AG04449 (cell line): ENCODE results near the gene IFT25.

ENCODE experiments used
- CTCF ChIA-PET: fragments of 350-600 bp; formaldehyde crosslinking; extraction: SDS; loops from one replicate; lab custom pipeline; 2021; ENCODE audit warnings: antibody characterized with exemption; lab: Yijun Ruan, JAX
- POLR2A ChIA-PET: fragments of 400-600, 350-600 bp; formaldehyde crosslinking; extraction: SDS; loops from one replicate; lab custom pipeline; 2020; ENCODE audit warnings: antibody characterized with exemption, inconsistent platforms; lab: Yijun Ruan, JAX
- DNase-seq: peaks from one replicate; pipeline ENCODE4 v3.0.0-alpha.2; 2010; ENCODE audit warnings: low read depth, low spot score
- H3K4me3 ChIP-seq: 2 replicates; pipeline ENCODE4 v1.5.1; 2011; ENCODE audit warnings: low read depth, mild to moderate bottlenecking, control low read depth, low read length
- TF ChIP-seq, protein P1 (sequence below): IDR thresholded peaks from one replicate; pipeline ENCODE4 v1.5.1; 2011; ENCODE audit warnings: mild to moderate bottlenecking, moderate library complexity, low read length, control low read depth, inconsistent platforms; ENCODE audit not compliant: insufficient read depth; ENCODE audit errors: missing control alignments

Gene IFT25

GRCh38 chr1:53968125-53968513 is 22.6 kb upstream of the IFT25 start:
- H3K4me3 ChIP-seq, result no peak overlapping the region
- ChIA-PET CTCF (interaction anchor here (0.7 to 1.5 kb wide), 2 partner anchors 10 to 90 kb away, joined by 3 to 5 read pairs; no protein-coding TSS in a partner anchor), POLR2A (no interaction called here)
- DNase-seq, result no peak
- TF ChIP-seq, protein P1, sequence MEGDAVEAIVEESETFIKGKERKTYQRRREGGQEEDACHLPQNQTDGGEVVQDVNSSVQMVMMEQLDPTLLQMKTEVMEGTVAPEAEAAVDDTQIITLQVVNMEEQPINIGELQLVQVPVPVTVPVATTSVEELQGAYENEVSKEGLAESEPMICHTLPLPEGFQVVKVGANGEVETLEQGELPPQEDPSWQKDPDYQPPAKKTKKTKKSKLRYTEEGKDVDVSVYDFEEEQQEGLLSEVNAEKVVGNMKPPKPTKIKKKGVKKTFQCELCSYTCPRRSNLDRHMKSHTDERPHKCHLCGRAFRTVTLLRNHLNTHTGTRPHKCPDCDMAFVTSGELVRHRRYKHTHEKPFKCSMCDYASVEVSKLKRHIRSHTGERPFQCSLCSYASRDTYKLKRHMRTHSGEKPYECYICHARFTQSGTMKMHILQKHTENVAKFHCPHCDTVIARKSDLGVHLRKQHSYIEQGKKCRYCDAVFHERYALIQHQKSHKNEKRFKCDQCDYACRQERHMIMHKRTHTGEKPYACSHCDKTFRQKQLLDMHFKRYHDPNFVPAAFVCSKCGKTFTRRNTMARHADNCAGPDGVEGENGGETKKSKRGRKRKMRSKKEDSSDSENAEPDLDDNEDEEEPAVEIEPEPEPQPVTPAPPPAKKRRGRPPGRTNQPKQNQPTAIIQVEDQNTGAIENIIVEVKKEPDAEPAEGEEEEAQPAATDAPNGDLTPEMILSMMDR, result no peak

DNA sequence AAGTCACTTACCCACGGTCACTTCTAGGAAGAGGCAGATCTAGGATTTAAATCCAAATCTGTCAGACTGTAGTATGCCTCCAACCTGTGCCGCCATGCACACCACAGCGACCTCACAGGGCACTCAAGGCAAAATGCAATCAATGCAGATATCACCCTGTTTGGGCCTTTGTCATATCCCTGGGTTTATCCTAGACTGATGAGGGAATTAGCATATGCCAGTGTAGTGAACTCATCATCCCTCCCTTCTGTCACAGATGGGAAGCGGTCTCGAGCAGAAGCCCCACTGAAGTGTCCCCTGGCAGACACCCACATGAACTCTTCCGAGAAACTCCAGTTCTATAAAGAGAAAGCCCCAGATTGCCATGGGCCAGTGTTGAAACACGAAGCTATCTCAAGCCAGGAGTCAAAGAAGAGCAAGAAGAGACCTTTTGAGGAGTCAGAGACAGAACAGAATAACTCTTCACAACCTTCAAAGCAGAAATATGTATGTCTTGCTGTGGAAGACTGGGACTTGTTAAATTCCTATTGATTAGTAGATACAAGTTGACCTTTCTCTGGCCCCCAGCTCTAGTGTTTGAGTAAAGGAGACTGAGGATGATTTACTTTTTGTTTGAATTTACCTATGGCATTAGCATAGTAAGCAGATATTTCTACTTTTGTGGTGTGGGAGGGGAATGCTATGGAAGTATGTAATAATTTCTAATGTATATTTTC is 22.1 kb upstream of the IFT25 start:
- no peak for DNase-seq
- TF ChIP-seq, protein P1, result no peak
- POLR2A ChIA-PET, result no interaction called here
- CTCF ChIA-PET, result interaction anchor here (0.7 to 1.5 kb wide), 3 partner anchors 8 to 89 kb away, joined by 3 to 5 read pairs (median 3); no protein-coding TSS in a partner anchor
- H3K4me3 ChIP-seq, result no peak overlapping the region

- no peak for DNase-seq
- H3K4me3 ChIP-seq, result no peak overlapping the region
- TF ChIP-seq, protein P1, result no peak
- ChIA-PET CTCF (interaction anchor here (1.1 to 3.1 kb wide), 6 partner anchors 9 to 108 kb away, joined by 3 to 11 read pairs (median 4); no protein-coding TSS in a partner anchor), POLR2A (no interaction called here)
These were observed 21.3 kb upstream of the IFT25 start for GRCh38 chr1:53966794-53967193.

DNA sequence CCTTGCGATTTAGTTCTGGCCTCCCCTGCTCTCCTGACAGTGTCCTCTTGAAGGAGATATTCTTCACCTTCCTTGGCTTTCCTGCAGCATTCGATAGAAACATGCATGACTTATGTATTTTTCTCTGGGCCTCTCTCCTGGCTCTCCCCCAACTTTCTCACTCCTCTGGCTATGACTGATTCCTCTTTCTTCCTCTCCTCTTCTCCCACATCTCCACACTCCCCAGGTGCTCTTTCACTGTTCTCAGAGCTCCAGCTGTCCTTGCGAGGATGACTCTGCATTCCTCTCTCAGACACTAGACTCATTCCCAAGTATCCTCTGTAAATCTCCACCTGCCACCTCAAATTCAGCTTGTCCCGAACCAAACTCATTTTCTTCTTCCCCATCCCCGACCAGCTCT is 18.6 kb upstream of the IFT25 start:
- DNase-seq, result no peak
- H3K4me3 ChIP-seq, result no peak overlapping the region
- CTCF ChIA-PET, result interaction anchor here (1.0 to 3.1 kb wide), 3 partner anchors 10 to 86 kb away, joined by 3 to 11 read pairs (median 6); no protein-coding TSS in a partner anchor
- POLR2A ChIA-PET, result no interaction called here
- TF ChIP-seq, protein P1, result no peak

DNA sequence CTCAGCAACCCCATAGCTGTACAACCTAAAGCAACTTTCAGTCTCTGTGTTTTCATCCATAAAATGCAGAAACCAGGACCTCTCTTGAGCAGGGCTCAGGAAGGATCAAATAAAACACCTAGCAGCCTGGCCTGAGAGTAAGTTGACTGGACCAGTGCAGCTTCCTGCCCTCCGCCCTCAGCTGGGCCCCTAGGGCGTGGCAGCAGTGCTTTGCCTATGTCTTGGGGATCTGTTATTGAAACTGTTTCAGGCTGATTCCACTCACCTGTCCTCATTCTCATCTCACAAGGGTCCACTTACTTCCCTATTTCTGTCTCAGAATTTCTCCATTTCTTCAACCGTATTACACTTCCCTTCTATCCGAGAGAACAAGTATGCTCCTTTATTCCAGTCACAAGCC is 18.0 kb upstream of the IFT25 start:
- POLR2A ChIA-PET, result no interaction called here
- H3K4me3 ChIP-seq, result no peak overlapping the region
- no peak for DNase-seq
- CTCF ChIA-PET, result interaction anchor here (0.7 to 1.5 kb wide), 3 partner anchors 10 to 85 kb away, joined by 3 to 6 read pairs (median 3); no protein-coding TSS in a partner anchor
- TF ChIP-seq, protein P1, result no peak

- POLR2A ChIA-PET, result no interaction called here
- no peak for DNase-seq
- CTCF ChIA-PET, result interaction anchor here (0.9 to 5.2 kb wide), 5 partner anchors 9 to 103 kb away, joined by 3 to 102 read pairs (median 6); no protein-coding TSS in a partner anchor
- TF ChIP-seq, protein P1, result no peak
- no peak overlapping the region for H3K4me3 ChIP-seq
These were observed 16.9 kb upstream of the IFT25 start for GRCh38 chr1:53962395-53962794.
